ENCODE results near the gene FLNC.

The FLNC gene

DNA sequence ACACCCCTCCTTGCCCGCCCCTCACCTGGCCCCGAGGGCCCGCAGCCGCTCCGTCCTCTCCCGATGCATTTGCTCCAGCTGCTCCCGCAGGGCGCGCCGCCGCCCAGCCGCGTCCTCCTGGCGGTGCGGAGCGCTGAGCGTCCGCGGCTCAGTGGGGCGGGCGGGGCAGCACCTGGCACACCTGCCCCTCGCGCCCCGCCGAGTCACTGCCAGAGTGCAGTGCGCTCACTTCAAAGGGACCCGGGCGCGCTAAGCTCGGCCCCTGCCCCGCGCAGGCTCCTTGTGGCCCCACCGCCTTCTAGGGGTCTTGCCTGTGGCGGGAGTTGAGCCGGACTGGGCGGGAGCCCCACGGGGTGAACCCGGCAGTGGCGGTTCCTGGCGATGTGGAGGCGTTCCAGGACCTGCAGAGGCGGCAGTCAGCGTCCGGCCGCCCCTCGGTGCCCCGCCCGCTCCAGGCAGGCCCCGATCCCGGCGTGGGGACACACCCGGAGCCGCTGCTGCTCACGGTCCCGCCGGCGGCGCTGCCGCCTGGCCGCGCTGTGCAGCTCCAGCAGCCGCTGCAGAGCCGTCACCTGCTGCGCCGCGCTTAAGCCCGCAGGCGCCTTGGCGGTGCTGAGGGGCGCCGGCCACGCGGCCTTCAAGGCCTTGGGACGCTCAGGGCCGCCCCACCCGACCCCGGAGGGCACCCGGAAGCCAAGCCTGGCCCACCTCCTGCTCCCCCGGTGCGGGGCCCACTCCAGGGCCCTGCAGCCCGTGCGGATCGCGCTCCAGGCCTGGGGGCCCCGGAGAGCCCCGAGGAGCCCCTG lies 39.1 kb downstream of the FLNC start:
- no peaks in the 10 kb centered on the region for H3K9me3 Mint-ChIP-seq
- H3K4me1 Mint-ChIP-seq, result peaks cover 21% of the 10 kb centered on the region
- H3K4me3 Mint-ChIP-seq, result peak overlapping the region; percentile 68
- H3K36me3 Mint-ChIP-seq, result peaks cover 15% of the 10 kb centered on the region
- no peak overlapping the region for H3K27ac Mint-ChIP-seq
- ATAC-seq (peak; percentile 85), DNase-seq (ENCODE audit: low spot score in 2 of 2) (peak; percentile 40 to 80)

DNA sequence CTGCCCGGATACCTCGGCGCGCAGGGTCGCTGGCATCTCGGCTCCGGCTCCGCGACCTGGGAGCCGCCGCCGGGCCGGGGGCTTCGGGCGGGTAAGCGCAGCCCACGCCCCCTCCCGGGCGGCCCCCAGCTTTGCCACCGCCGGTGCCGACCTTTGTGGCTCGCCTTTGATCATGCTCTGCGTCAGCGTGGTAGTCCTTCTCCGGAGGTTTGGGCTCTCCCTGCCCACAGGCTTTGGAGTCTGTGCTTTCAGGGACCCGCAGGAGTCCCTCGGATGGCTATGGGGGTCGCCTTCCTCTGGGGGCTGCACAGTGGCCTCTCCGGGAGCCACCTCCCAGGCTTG lies 39.7 kb downstream of the FLNC start:
- Mint-ChIP-seq H3K9me3 (no peaks in the 10 kb centered on the region), H3K36me3 (peaks cover 13% of the 10 kb centered on the region), H3K4me1 (peaks cover 18% of the 10 kb centered on the region), H3K27ac (peak overlapping the region; percentile 77), H3K4me3 (peak overlapping the region; percentile 68)
- peak; percentile 19 for ATAC-seq
- no peak for DNase-seq (ENCODE audit: low spot score in 2 of 2)

DNA sequence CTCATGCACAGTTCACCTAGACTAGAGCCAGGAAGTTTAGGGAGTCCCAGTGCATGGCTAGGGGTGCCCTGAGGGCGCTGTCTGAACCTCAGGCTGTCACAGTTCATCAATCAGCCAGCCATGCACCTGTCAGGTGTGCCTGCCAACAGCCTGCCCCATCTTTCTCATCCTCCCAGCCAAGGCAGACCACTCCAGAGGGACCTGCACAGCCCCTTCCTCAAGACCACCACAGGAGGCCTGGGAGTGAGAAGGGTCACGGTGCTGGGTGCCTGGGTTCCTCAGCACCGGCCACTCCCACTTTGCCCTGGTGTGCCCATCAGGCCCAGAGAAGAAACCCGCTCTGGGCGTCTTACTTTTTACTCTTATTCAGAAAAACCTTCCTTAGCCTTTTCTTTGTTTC lies 40.8 kb downstream of the FLNC start:
- ATAC-seq, result no peak
- no peak for DNase-seq (ENCODE audit: low spot score in 2 of 2)
- H3K36me3 Mint-ChIP-seq, result peaks cover 2% of the 10 kb centered on the region
- H3K27ac Mint-ChIP-seq, result no peak overlapping the region
- H3K4me1 Mint-ChIP-seq, result peaks cover 7% of the 10 kb centered on the region
- no peaks in the 10 kb centered on the region for H3K9me3 Mint-ChIP-seq
- H3K4me3 Mint-ChIP-seq, result peak overlapping the region; percentile 68

DNA sequence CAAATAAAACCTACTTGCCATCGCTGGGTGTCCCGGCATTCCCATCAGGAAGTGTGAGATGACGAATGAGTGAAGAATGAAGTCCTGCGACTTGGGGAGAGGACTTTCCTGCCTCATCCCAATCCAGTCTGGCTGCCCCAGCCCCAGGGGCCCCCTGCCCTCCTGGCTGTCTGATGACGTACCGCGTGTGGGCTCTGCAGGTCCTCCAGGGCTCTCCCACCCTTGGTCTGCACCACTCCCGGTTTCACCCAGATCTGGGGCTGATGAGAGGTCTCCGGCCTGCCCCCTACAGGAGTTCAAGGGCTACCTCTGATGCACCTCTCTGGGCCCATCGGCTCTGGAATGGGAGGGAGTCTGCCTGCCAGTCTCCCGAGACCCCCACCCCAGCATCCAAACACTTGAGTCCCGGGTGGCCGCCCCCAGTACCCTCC lies 42.2 kb downstream of the FLNC start:
- H3K4me3 Mint-ChIP-seq, result no peak overlapping the region
- H3K4me1 Mint-ChIP-seq, result peaks cover 7% of the 10 kb centered on the region
- no peaks in the 10 kb centered on the region for H3K36me3 Mint-ChIP-seq
- DNase-seq (ENCODE audit: low spot score in 2 of 2) (no peak), ATAC-seq (no peak)
- no peak overlapping the region for H3K27ac Mint-ChIP-seq
- H3K9me3 Mint-ChIP-seq, result no peaks in the 10 kb centered on the region

DNA sequence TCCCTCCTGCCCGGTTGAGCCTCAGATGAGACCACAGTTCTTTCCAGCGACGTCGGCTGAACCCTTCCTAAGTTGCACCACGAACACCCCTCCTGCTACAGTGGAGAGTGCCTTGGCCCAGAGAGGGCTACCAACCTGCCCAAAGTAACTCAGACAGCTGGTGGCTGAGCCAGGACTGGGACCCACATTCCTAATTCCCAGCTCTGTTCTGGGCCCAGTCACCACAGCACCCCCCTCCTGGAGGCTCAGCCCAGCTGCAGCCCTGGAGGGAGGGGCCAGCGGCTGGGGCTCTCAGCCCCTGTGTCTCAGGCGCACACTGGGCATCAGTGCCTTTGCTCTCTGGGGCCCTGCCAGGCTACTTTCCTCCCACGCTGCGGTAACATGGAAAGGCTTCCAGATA lies 43.0 kb downstream of the FLNC start:
- DNase-seq (ENCODE audit: low spot score in 2 of 2), result no peak
- ATAC-seq, result no peak
- Mint-ChIP-seq H3K4me1 (peaks cover 7% of the 10 kb centered on the region), H3K9me3 (no peaks in the 10 kb centered on the region), H3K4me3 (no peak overlapping the region), H3K36me3 (no peaks in the 10 kb centered on the region), H3K27ac (no peak overlapping the region)

DNA sequence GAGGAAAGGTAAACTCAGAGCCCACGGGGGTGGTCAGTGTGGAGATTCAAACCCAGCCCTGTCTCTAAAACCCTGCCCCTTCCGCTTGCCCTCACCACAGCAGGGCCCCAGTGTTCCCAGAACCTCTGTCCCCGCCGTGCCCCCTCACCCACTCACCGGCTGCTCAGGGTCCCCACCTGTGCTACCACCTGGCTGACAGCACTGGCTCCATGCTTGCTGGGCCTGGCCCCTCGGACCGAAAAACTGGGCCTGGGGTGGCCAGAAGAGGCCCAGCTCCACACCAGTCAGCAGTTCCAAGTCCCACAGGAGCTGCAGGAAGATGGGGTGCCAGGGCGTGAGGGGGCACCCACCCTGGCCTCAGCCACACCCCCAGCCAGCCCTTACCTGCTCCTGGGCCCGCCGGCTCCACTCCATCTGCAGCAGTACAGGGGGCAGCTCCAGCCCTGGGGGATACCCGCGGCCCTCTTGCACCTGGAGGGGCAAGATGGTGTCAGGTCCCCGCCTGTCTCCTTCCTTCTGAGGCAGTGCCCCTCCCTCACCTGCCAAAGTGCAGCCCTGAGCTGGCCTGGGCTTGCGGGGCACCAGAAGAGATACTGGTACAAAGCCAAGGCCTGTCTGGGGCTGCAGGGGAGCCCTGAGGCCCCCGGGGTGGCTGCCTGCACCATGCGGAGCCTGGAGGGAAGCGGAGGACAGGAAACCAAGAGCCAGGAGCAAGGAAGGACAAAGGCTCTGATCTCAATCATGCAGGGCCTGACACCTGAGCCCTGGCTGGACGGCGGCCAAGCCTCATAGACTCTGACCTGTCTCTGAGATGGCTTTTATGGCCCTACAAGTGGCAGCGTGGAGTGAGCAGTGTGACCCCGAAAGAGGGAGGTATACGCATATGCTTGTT lies 44.2 kb downstream of the FLNC start:
- DNase-seq (ENCODE audit: low spot score in 2 of 2), result no peak
- Mint-ChIP-seq H3K9me3 (no peaks in the 10 kb centered on the region), H3K4me1 (peaks cover 7% of the 10 kb centered on the region), H3K27ac (no peak overlapping the region), H3K36me3 (no peaks in the 10 kb centered on the region), H3K4me3 (no peak overlapping the region)
- ATAC-seq, result no peak

- Mint-ChIP-seq H3K4me1 (peaks cover under 1% of the 10 kb centered on the region), H3K4me3 (no peak overlapping the region), H3K9me3 (no peaks in the 10 kb centered on the region), H3K36me3 (no peaks in the 10 kb centered on the region), H3K27ac (no peak overlapping the region)
- ATAC-seq, result no peak
- DNase-seq (ENCODE audit: low spot score in 2 of 2), result no peak
These were observed 45.3 kb downstream of the FLNC start for GRCh38 chr7:128875523-128875948.

- H3K4me1 Mint-ChIP-seq, result no peaks in the 10 kb centered on the region
- ATAC-seq, result no peak
- H3K9me3 Mint-ChIP-seq, result no peaks in the 10 kb centered on the region
- no peak overlapping the region for H3K4me3 Mint-ChIP-seq
- no peaks in the 10 kb centered on the region for H3K36me3 Mint-ChIP-seq
- DNase-seq (ENCODE audit: low spot score in 2 of 2), result no peak
- H3K27ac Mint-ChIP-seq, result no peak overlapping the region
These were observed 45.9 kb downstream of the FLNC start for GRCh38 chr7:128876127-128876526.

- Mint-ChIP-seq H3K36me3 (no peaks in the 10 kb centered on the region), H3K9me3 (no peaks in the 10 kb centered on the region), H3K4me1 (no peaks in the 10 kb centered on the region), H3K4me3 (no peak overlapping the region), H3K27ac (no peak overlapping the region)
- ATAC-seq, result no peak
- no peak for DNase-seq (ENCODE audit: low spot score in 2 of 2)
These were observed 46.4 kb downstream of the FLNC start for GRCh38 chr7:128876586-128876977.

DNA sequence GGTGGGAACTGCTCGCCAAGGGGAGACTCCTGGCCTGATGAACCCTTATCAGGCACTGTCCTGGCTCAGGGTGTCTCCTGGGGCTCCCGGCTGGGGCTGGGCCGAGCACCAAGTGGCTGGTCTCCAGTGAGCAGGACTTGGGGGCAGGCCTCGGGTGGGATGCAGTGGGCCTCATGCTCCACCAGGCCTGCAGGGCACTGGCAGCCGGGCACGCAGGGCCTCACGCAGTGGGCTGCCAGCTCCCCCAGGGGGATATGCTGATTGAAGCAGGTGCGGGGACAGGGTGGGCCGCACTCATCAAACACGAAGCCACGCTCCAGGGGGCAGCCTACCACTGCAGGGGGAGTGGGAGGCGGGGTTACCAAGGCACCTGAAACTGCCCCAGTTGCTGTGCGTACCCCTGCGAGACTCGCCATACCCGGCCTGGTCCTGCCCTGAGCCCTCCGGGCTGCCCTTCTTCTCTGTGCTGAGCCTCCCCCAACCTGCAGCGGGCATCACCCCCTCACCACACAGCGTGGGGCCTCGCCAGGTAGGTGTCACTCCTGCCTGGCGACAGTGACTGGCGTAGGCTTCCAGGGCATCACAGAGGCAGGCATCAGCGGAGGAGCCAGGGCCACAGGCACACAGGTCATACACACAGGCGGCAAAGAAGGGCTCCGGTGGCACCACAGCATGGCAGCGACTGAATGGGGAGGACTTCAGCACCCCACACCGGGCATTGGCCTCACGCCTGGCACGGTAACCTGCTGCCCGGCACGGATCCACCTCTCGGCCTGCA lies 47.0 kb downstream of the FLNC start:
- DNase-seq (ENCODE audit: low spot score in 2 of 2) (no peak), ATAC-seq (no peak)
- no peaks in the 10 kb centered on the region for H3K4me1 Mint-ChIP-seq
- H3K36me3 Mint-ChIP-seq, result no peaks in the 10 kb centered on the region
- no peak overlapping the region for H3K4me3 Mint-ChIP-seq
- H3K27ac Mint-ChIP-seq, result no peak overlapping the region
- no peaks in the 10 kb centered on the region for H3K9me3 Mint-ChIP-seq

GRCh38 chr7:128877756-128878120 lies 47.5 kb downstream of the FLNC start:
- no peak overlapping the region for H3K27ac Mint-ChIP-seq
- ATAC-seq, result no peak
- H3K36me3 Mint-ChIP-seq, result no peaks in the 10 kb centered on the region
- H3K4me1 Mint-ChIP-seq, result no peaks in the 10 kb centered on the region
- no peaks in the 10 kb centered on the region for H3K9me3 Mint-ChIP-seq
- DNase-seq (ENCODE audit: low spot score in 2 of 2), result no peak
- no peak overlapping the region for H3K4me3 Mint-ChIP-seq

DNA sequence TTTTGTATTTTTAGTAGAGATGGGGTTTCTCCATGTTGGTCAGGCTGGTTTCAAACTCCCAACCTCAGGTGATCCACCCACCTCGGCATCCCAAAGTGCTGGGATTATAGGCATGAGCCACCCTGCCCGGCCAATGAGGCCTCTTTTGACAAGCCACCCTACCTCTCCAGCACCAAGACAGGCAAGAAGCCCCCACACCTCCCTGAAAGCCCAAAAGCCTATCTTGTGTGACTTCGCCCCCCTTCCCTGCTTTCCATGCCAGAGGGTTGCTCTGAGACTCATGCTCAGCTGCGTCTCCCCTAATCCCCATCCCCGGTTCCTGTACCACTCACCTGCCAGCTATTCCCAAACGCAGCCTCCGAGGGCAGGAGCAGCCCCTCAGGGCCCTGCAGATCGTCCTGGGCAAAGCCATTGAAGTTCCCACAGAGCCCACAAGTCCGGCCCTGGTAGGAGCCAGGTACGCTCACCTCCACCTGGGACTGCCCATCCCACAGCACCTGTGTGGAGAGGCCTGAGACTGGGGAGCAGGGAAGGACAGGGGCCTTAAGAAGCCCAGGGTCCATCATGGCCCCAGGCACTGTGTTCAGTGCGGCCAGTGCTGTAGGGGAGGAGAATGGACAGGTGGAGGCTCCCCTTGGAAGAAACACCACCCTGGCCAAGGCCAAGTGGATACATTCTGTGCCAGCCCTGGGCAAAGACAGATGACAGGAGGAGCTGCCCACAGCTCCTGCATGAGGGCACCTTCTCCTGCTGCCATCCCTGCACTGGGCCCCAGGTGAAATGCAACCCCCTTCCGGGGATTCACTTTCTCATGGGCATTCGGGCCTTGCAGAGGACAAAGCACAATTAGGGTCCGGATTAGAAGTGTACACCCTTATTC lies 48.3 kb downstream of the FLNC start:
- Mint-ChIP-seq H3K27ac (no peak overlapping the region), H3K4me1 (peaks cover 2% of the 10 kb centered on the region), H3K4me3 (no peak overlapping the region), H3K9me3 (no peaks in the 10 kb centered on the region), H3K36me3 (no peaks in the 10 kb centered on the region)
- no peak for ATAC-seq
- no peak for DNase-seq (ENCODE audit: low spot score in 2 of 2)

DNA sequence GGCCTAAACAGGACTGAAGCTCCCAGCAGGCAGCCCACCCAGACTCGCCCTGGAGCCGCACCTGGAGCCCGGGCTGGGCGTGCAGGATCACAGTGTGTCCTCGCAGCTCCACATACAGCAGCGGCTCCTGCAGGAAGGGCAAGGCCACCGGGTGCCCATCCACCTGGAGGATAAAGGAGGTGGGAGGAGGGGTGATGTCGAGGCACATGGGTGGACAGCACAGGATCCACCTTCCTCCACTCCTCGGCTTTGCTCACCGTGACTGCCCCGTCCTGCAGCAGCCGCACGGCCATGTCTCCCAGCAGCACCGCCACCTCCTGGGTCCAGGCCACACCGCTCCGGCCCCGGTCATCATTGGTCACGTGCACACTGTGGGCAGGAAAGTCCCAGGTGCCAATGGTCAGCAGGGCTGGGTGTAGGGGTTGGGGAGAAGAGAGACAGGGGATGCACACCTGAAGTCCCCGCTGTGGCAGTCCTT lies 49.3 kb downstream of the FLNC start:
- no peak overlapping the region for H3K27ac Mint-ChIP-seq
- H3K4me1 Mint-ChIP-seq, result peaks cover 12% of the 10 kb centered on the region
- DNase-seq (ENCODE audit: low spot score in 2 of 2), result no peak
- H3K9me3 Mint-ChIP-seq, result no peaks in the 10 kb centered on the region
- H3K36me3 Mint-ChIP-seq, result no peaks in the 10 kb centered on the region
- ATAC-seq, result no peak
- H3K4me3 Mint-ChIP-seq, result no peak overlapping the region

DNA sequence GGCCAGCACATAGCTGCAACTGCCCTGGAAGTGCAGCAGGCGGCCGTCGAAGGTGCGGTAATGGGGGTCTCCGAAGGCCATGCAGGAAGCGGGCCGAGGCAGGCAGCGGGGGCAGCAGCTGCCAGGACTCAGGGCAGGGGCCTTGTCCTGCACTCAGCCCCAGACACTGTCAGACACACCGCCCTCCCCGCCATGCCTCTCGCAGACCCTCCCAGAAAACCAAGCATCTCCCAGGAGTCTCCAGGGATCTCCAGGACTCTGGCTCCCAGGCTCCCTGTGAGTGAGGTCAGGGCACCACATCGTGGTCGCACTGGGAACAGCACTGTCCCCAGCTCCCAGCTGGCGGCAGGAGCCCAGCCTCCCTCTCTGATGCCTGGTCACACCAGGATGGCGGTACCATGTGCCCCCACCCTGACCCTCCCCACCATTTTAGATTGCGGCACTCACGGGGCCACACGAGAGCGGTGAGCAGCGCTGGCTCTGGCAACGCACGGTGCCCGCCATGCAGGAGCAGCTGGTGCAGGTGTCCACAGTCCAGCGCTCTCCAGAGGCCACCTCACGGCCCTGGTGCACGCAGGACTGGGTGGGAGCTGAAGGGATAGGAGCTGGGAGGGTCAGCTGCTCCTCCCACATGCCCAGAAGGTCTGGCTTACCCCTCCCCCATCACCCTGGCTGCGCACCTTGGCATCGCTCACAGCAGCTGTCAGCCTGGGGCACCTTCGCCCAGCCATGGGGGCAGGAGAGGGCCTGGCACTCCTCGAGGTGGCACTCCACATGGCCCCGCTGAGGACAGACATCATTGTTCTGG lies 49.9 kb downstream of the FLNC start:
- H3K4me3 Mint-ChIP-seq, result no peak overlapping the region
- no peaks in the 10 kb centered on the region for H3K9me3 Mint-ChIP-seq
- H3K36me3 Mint-ChIP-seq, result no peaks in the 10 kb centered on the region
- ATAC-seq (no peak), DNase-seq (ENCODE audit: low spot score in 2 of 2) (no peak)
- peaks cover 13% of the 10 kb centered on the region for H3K4me1 Mint-ChIP-seq
- H3K27ac Mint-ChIP-seq, result no peak overlapping the region

Data from stimulated activated effector memory CD8-positive, alpha-beta T cell treated with anti-CD3 and anti-CD28 coated beads, Interleukin-12 subunit alpha, Interleukin-12 subunit beta, amount 100 ng/mL, for 72 hours (primary cell).